Measurements from ENCODE around the gene CTSD. TPM values are rescaled to one million over a fixed set of nuclear protein-coding genes. Genes with fewer than 3 reads are reported as not detected.

Gene CTSD
- total and polyA plus RNA-seq, 2 of the 8 experiments (the other 6 are each of a cell fraction or from before 2014, with no cell fraction given) = 169 to 173 TPM

- TF ChIP-seq CTCF (IDR thresholded peaks at IDR 0.05; ENCODE audit: control extremely low read depth in 1 of 3, insufficient read depth in 1 of 3, low read depth in 1 of 3, low read length in 3 of 3) (no peak), TAF7 (optimal IDR thresholded peaks at IDR 0.05; ENCODE audit: borderline replicate concordance, low read depth, low read length) (no peak), YY1 (IDR thresholded peaks at IDR 0.05; ENCODE audit: low read depth, low read length) (no peak), EGR1 (IDR thresholded peaks at IDR 0.05; ENCODE audit: borderline replicate concordance, low read depth, low read length) (no peak)
These were observed 22.0 kb downstream of the CTSD start (continued) for GRCh38 chr11:1741741-1742140.
